ENCODE data around the gene MRPL2.

The MRPL2 gene

GRCh38 chr6:43059168-43060033 is at the start of gene MRPL2, which contains the start of gene KLC4:
MRPL2 (minus strand) TSS chr6:43059434; CDS start chr6:43059381, 53 bp downstream.
KLC4 (plus strand) TSS chr6:43059631; CDS start chr6:43061336, 1,705 bp downstream.
- DNase-seq: peak; percentile 98

GRCh38 chr6:43107344-43108062 is 48.3 kb upstream of the MRPL2 start:
- peak; percentile 56 to 84 for DNase-seq

GRCh38 chr6:43105538-43106222 is 46.4 kb upstream of the MRPL2 start:
- no peak for DNase-seq

GRCh38 chr6:43103253-43103876 is 44.1 kb upstream of the MRPL2 start:
- DNase-seq: no peak

- no peak for DNase-seq
Observed at GRCh38 chr6:43101497-43101896, 42.3 kb upstream of the MRPL2 start.

- DNase-seq: no peak
Observed at GRCh38 chr6:43097502-43097901, 38.3 kb upstream of the MRPL2 start.

- no peak for DNase-seq
Observed at GRCh38 chr6:43097098-43097489, 37.9 kb upstream of the MRPL2 start.

GRCh38 chr6:43096451-43097097 is 37.3 kb upstream of the MRPL2 start:
- no peak for DNase-seq

- DNase-seq: no peak
Observed at GRCh38 chr6:43095939-43096338, 36.7 kb upstream of the MRPL2 start.

- no peak for DNase-seq
Observed at GRCh38 chr6:43093436-43094289, 34.4 kb upstream of the MRPL2 start.

- DNase-seq: no peak
Observed at GRCh38 chr6:43092635-43093034, 33.4 kb upstream of the MRPL2 start.

GRCh38 chr6:43091436-43091991 is 32.3 kb upstream of the MRPL2 start:
- DNase-seq: no peak

- DNase-seq: no peak
Observed at GRCh38 chr6:43091020-43091419, 31.8 kb upstream of the MRPL2 start.

GRCh38 chr6:43090559-43090956 is 31.3 kb upstream of the MRPL2 start:
- no peak for DNase-seq

GRCh38 chr6:43089874-43090558 is 30.8 kb upstream of the MRPL2 start:
- DNase-seq: no peak

GRCh38 chr6:43089467-43089866 is 30.2 kb upstream of the MRPL2 start:
- no peak for DNase-seq

GRCh38 chr6:43088654-43089056 is 29.4 kb upstream of the MRPL2 start:
- DNase-seq: no peak

- no peak for DNase-seq
Observed at GRCh38 chr6:43086022-43086658, 26.9 kb upstream of the MRPL2 start.

- DNase-seq: no peak
Observed at GRCh38 chr6:43082806-43083655, 23.8 kb upstream of the MRPL2 start.
